Measurements from ENCODE around the gene COX7B. TPM values are rescaled to one million over a fixed set of nuclear protein-coding genes. Genes with fewer than 3 reads are reported as not detected.
A peak's percentile ranks its signal among the peaks of the same experiment; 100 is the strongest.
"Not testable (repeated sequence)": the region's sequence is repeated elsewhere in the genome, so short reads cannot be mapped to it uniquely, and the experiment has no call there.

The COX7B gene
- total RNA-seq = 1,000 to 10,000 TPM in 1 of 4 donors, 100 to 1,000 TPM in 3; 247 to 1,033 (median 401) TPM

- peak within 1 kb of the TSS; percentile 84 to 87 (median 86) for H3K27ac ChIP-seq (replicated peaks in 1 of 4)
- peak within 1 kb of the TSS; percentile 57 to 71 (median 60) for H3K4me3 ChIP-seq
- peaks cover 0 to 29% (median 18%) of the 10 kb centered on the region in 4 donors for H3K4me1 ChIP-seq
- H3K27me3 ChIP-seq = no peaks in the 10 kb centered on the region
- H3K36me3 ChIP-seq = peaks cover 0 to 15% (median 7%) of the 10 kb centered on the region in 4 donors
- DNase-seq (ENCODE audit: extremely low spot score) = peak; percentile 91
- intact Hi-C loops (cut with DNase I) = loop anchor here (10.0 kb wide), 1 partner anchor 114 kb away; the partner anchor contains the start of gene ATRX
- TF ChIP-seq POLR2AphosphoS5 (IDR thresholded peaks at IDR 0.05) (peak; percentile 84 to 95), POLR2A (IDR thresholded peaks at IDR 0.05; ENCODE audit: low read depth) (peak; percentile 48), EP300 (IDR thresholded peaks at IDR 0.05) (no peak), CTCF (IDR thresholded peaks at IDR 0.05) (peak in 2 of 3 experiments; percentile 36 to 44)
- WGBS = 38% methylated on average over 28 of the region's 28 CpGs
- no peaks in the 10 kb centered on the region for H3K9me3 ChIP-seq
Measured at GRCh38 chrX:77899081-77899828, at the start of gene COX7B. TSS of gene COX7B (plus strand) at chrX:77899468. CDS start at chrX:77899554, 86 bp downstream.

- Histone ChIP-seq H3K9me3 (no peaks in the 10 kb centered on the region), H3K36me3 (peaks cover 0 to 22% (median 0%) of the 10 kb centered on the region in 4 donors), H3K4me3 (no peak overlapping the region), H3K27me3 (no peaks in the 10 kb centered on the region), H3K4me1 (no peaks in the 10 kb centered on the region), H3K27ac (replicated peaks in 1 of 4) (no peak overlapping the region)
- no peak for TF ChIP-seq POLR2A (IDR thresholded peaks at IDR 0.05; ENCODE audit: low read depth)
- no peak for TF ChIP-seq CTCF (IDR thresholded peaks at IDR 0.05)
- TF ChIP-seq POLR2AphosphoS5 (IDR thresholded peaks at IDR 0.05) = no peak
- TF ChIP-seq EP300 (IDR thresholded peaks at IDR 0.05) = no peak
- 91% methylated on average over 8 of the region's 8 CpGs for WGBS
- no peak for DNase-seq (ENCODE audit: extremely low spot score)
- intact Hi-C loops (cut with DNase I) = no loop called here
Measured at GRCh38 chrX:77875372-77875771, 23.9 kb upstream of the COX7B start.

- H3K36me3 ChIP-seq; H3K27ac ChIP-seq (replicated peaks in 1 of 4); H3K9me3 ChIP-seq; DNase-seq (ENCODE audit: extremely low spot score); intact Hi-C loops (cut with DNase I); H3K27me3 ChIP-seq; H3K4me3 ChIP-seq; H3K4me1 ChIP-seq: not testable (repeated sequence)
- WGBS = 89% methylated on average over 4 of the region's 4 CpGs
Measured at GRCh38 chrX:77881418-77881817, 17.9 kb upstream of the COX7B start.

- TF ChIP-seq POLR2AphosphoS5 (IDR thresholded peaks at IDR 0.05) (no peak), CTCF (IDR thresholded peaks at IDR 0.05) (no peak), EP300 (IDR thresholded peaks at IDR 0.05) (no peak), POLR2A (IDR thresholded peaks at IDR 0.05; ENCODE audit: low read depth) (no peak)
- intact Hi-C loops (cut with DNase I) = loop anchor here (10.0 kb wide), 1 partner anchor 108 kb away; the partner anchor contains the start of gene ATRX
- no peaks in the 10 kb centered on the region for H3K27me3 ChIP-seq
- 93% methylated on average over 2 of the region's 2 CpGs for WGBS
- H3K27ac ChIP-seq (replicated peaks in 1 of 4) = no peak overlapping the region
- H3K36me3 ChIP-seq = no peaks in the 10 kb centered on the region
- no peak for DNase-seq (ENCODE audit: extremely low spot score)
- no peaks in the 10 kb centered on the region for H3K9me3 ChIP-seq
- H3K4me1 ChIP-seq = peaks cover 0 to 34% (median 13%) of the 10 kb centered on the region in 4 donors
- H3K4me3 ChIP-seq = no peak overlapping the region
Measured at GRCh38 chrX:77892887-77893286, 6.4 kb upstream of the COX7B start.

- Histone ChIP-seq H3K27me3 (no peaks in the 10 kb centered on the region), H3K4me1 (peaks cover 0 to 34% (median 13%) of the 10 kb centered on the region in 4 donors), H3K27ac (replicated peaks in 1 of 4) (no peak overlapping the region), H3K9me3 (no peaks in the 10 kb centered on the region), H3K36me3 (no peaks in the 10 kb centered on the region), H3K4me3 (peak overlapping the region in 2 of 4 donors; percentile 64 to 71)
- 71% methylated on average over 10 of the region's 10 CpGs for whole genome bisulfite sequencing
- DNase-seq (ENCODE audit: extremely low spot score) = no peak
- TF ChIP-seq POLR2A (IDR thresholded peaks at IDR 0.05; ENCODE audit: low read depth) (no peak), CTCF (IDR thresholded peaks at IDR 0.05) (no peak), POLR2AphosphoS5 (IDR thresholded peaks at IDR 0.05) (no peak), EP300 (IDR thresholded peaks at IDR 0.05) (no peak)
- intact Hi-C loops (cut with DNase I) = loop anchor here (10.0 kb wide), 1 partner anchor 109 kb away; the partner anchor contains the start of gene ATRX
Measured at GRCh38 chrX:77893713-77894112, 5.6 kb upstream of the COX7B start.
